T-cell (primary cell): Measurements from ENCODE around the gene SLC7A5. TPM values are rescaled to one million over a fixed set of nuclear protein-coding genes. Genes with fewer than 3 reads are reported as not detected.
A peak's percentile ranks its signal among the peaks of the same experiment; 100 is the strongest.
"Not testable (repeated sequence)": the region's sequence is repeated elsewhere in the genome, so short reads cannot be mapped to it uniquely, and the experiment has no call there.

Experiments used
- ATAC-seq, 4 experiments: fragments of 200-7000 bp in 3 of 4; fragments of 150-1000 bp in 1 of 4; cut with Tn5 transposase; replicated peaks in 1 of 4; 1 replicate in 3 of 4; 2 replicates in 1 of 4; pipeline ENCODE4 v1.10.0; 2021; ENCODE audit warnings: moderate library complexity in 3 of 4, mild to moderate bottlenecking in 2 of 4, moderate number of reproducible peaks in 1 of 4
- CTCF ChIA-PET, 2 donors: fragments of 300-600 bp; sonication (Branson Sonifier 250); formaldehyde crosslinking; loops; one replicate each; lab custom pipeline; 2022; ENCODE audit warnings: antibody characterized with exemption in 2 of 2; lab: Charles Lee
- POLR2A ChIA-PET, 2 donors: fragments of 300-600 bp; sonication (Branson Sonifier 250); formaldehyde crosslinking; loops; one replicate each; lab custom pipeline; 2022; ENCODE audit warnings: antibody characterized with exemption in 2 of 2; lab: Charles Lee
- DNase-seq, 35 experiments: peaks; one replicate each; pipeline versions ENCODE4 v3.0.0 to v3.0.0-alpha.2; 2013 to 2023
- H3K27ac ChIP-seq: one replicate; pipeline ENCODE4 v1.5.1; 2013; ENCODE audit warnings: low read length
- H3K27me3 ChIP-seq, 2 experiments: replicated peaks in 1 of 2; 1 replicate in 1 of 2; 2 replicates in 1 of 2; pipeline versions ENCODE4 v1.6.1 to v1.7.0; 2013; ENCODE audit warnings: low read length in 1 of 2, mixed read lengths in 1 of 2; ENCODE audit not compliant: control insufficient read depth in 2 of 2, insufficient read depth in 2 of 2; ENCODE audit errors: extremely low read depth in 1 of 2
- H3K36me3 ChIP-seq, 2 donors: 1 replicate in 1 of 2; 2 replicates in 1 of 2; pipeline versions ENCODE4 v1.6.1 to v1.7.0; 2013; ENCODE audit warnings: low read length in 1 of 2; ENCODE audit not compliant: control insufficient read depth in 2 of 2, insufficient read depth in 1 of 2; ENCODE audit errors: extremely low read depth in 1 of 2
- H3K4me1 ChIP-seq, 2 experiments: 1 replicate in 1 of 2; 2 replicates in 1 of 2; pipeline versions ENCODE4 v1.6.1 to v1.7.0; 2013; ENCODE audit warnings: low read length in 2 of 2, mixed read lengths in 1 of 2; ENCODE audit not compliant: insufficient read depth in 2 of 2, control insufficient read depth in 1 of 2; ENCODE audit errors: extremely low read depth in 1 of 2
- H3K4me3 ChIP-seq, 2 donors: 1 replicate in 1 of 2; 2 replicates in 1 of 2; pipeline versions ENCODE4 v1.5.1 to v1.7.0; 2013; ENCODE audit warnings: mild to moderate bottlenecking in 2 of 2, low read length in 1 of 2, moderate library complexity in 1 of 2; ENCODE audit not compliant: control insufficient read depth in 1 of 2; ENCODE audit errors: extremely low read depth in 1 of 2
- H3K9me3 ChIP-seq: 2 replicates; pipeline ENCODE4 v1.7.0; 2013
- H3K27ac Mint-ChIP-seq, 2 donors: one replicate each; pipeline ENCODE4 v1.8.0; 2020 to 2021; ENCODE audit warnings: mild to moderate bottlenecking in 2 of 2, mixed read lengths in 2 of 2
- H3K27me3 Mint-ChIP-seq, 2 donors: one replicate each; pipeline ENCODE4 v1.8.0; 2021 to 2022; ENCODE audit warnings: mixed read lengths in 2 of 2
- H3K36me3 Mint-ChIP-seq: one replicate; pipeline ENCODE4 v1.8.0; 2021; ENCODE audit warnings: mixed read lengths
- H3K4me1 Mint-ChIP-seq, 3 donors: one replicate each; pipeline ENCODE4 v1.8.0; 2020 to 2022; ENCODE audit warnings: mixed read lengths in 3 of 3, mild to moderate bottlenecking in 1 of 3
- H3K4me3 Mint-ChIP-seq, 3 donors: one replicate each; pipeline ENCODE4 v1.8.0; 2020 to 2022; ENCODE audit warnings: mild to moderate bottlenecking in 3 of 3, mixed read lengths in 3 of 3, moderate library complexity in 3 of 3
- H3K9me3 Mint-ChIP-seq, 3 donors: one replicate each; pipeline ENCODE4 v1.8.0; 2020 to 2022; ENCODE audit warnings: mixed read lengths in 3 of 3
- WGBS: methylation state at CpG from one replicate; pipeline ENCODE4 v1.1.5; 2013; ENCODE audit warnings: missing lambda C conversion rate; ENCODE audit not compliant: insufficient coverage; 5-methylcytosine and 5-hydroxymethylcytosine counted together
- total RNA-seq, 35 experiments: library from RNA in 6 of 35; stranded (reverse) in 6 of 35; fragments of 120-200 nt in 1 of 35; gene quantifications; one replicate each; pipeline versions ENCODE4 v1.2.1 to v1.2.4 and lab custom pipeline; 2013 to 2026

SLC7A5 gene
- total RNA-seq, 5 donors from 2014 or later (not counting 1 experiment from before 2014, with no cell fraction given): 37.9 to 81.6 (median 40.0) TPM

GRCh38 chr16:87864331-87864989 is 4.8 kb downstream of the SLC7A5 start:
- H3K27ac Mint-ChIP-seq: peak overlapping the region; percentile 66 to 77
- WGBS: 84% methylated on average over 7 of the region's 15 CpGs
- no peak overlapping the region for H3K4me3 Mint-ChIP-seq
- Histone ChIP-seq H3K36me3 (no peaks in the 10 kb centered on the region), H3K27me3 (no peaks in the 10 kb centered on the region), H3K4me1 (peaks cover 3 to 63% of the 10 kb centered on the region in 2 experiments), H3K9me3 (no peaks in the 10 kb centered on the region), H3K4me3 (no peak overlapping the region), H3K27ac (no peak overlapping the region)
- ChIA-PET POLR2A (no interaction called here), CTCF (interaction anchor here in 1 of 2 donors (4.8 kb wide), 1 partner anchor 15 kb away, joined by 24 read pairs; no protein-coding TSS in a partner anchor)
- no peaks in the 10 kb centered on the region for H3K9me3 Mint-ChIP-seq
- no peak for DNase-seq
- peaks cover 13% of the 10 kb centered on the region for H3K36me3 Mint-ChIP-seq
- ATAC-seq: no peak
- peaks cover 46 to 64% (median 51%) of the 10 kb centered on the region in 3 donors for H3K4me1 Mint-ChIP-seq
- H3K27me3 Mint-ChIP-seq: no peaks in the 10 kb centered on the region

- H3K27me3 ChIP-seq, CTCF ChIA-PET, DNase-seq: not testable (repeated sequence)
Measured at GRCh38 chr16:87863327-87863635, 6.0 kb downstream of the SLC7A5 start.

GRCh38 chr16:87862597-87863326 is 6.5 kb downstream of the SLC7A5 start:
- peaks cover 40 to 67% (median 41%) of the 10 kb centered on the region in 3 donors for H3K4me1 Mint-ChIP-seq
- WGBS: 90% methylated on average over 14 of the region's 26 CpGs
- H3K9me3 Mint-ChIP-seq, CTCF ChIA-PET, H3K36me3 ChIP-seq, H3K27me3 ChIP-seq, H3K9me3 ChIP-seq, ATAC-seq, DNase-seq, H3K4me3 Mint-ChIP-seq, H3K36me3 Mint-ChIP-seq, H3K27me3 Mint-ChIP-seq, H3K4me3 ChIP-seq, POLR2A ChIA-PET, H3K27ac Mint-ChIP-seq, H3K27ac ChIP-seq: not testable (repeated sequence)
- peaks cover 2 to 52% of the 10 kb centered on the region in 2 experiments for H3K4me1 ChIP-seq

More at GRCh38 chr16:87863327-87863635, 6.0 kb downstream of the SLC7A5 start:
- H3K9me3 ChIP-seq, H3K27ac Mint-ChIP-seq, H3K4me3 Mint-ChIP-seq, H3K36me3 ChIP-seq, H3K27me3 Mint-ChIP-seq, ATAC-seq, H3K27ac ChIP-seq, H3K4me3 ChIP-seq, POLR2A ChIA-PET, H3K9me3 Mint-ChIP-seq: not testable (repeated sequence)
- 96% methylated on average over 9 of the region's 9 CpGs for WGBS
- peaks cover 3 to 57% of the 10 kb centered on the region in 2 experiments for H3K4me1 ChIP-seq
- Mint-ChIP-seq H3K4me1 (peaks cover 42 to 65% (median 47%) of the 10 kb centered on the region in 3 donors), H3K36me3 (peaks cover 11% of the 10 kb centered on the region)

- peaks cover 35 to 66% (median 42%) of the 10 kb centered on the region in 3 donors for H3K4me1 Mint-ChIP-seq
- ATAC-seq, H3K4me3 Mint-ChIP-seq, H3K27ac ChIP-seq, H3K9me3 Mint-ChIP-seq, H3K9me3 ChIP-seq, H3K27me3 Mint-ChIP-seq, H3K27me3 ChIP-seq, CTCF ChIA-PET, H3K4me3 ChIP-seq, DNase-seq, H3K27ac Mint-ChIP-seq, H3K36me3 ChIP-seq: not testable (repeated sequence)
- H3K36me3 Mint-ChIP-seq: peaks cover 12% of the 10 kb centered on the region
- H3K4me1 ChIP-seq: peaks cover 0 to 51% of the 10 kb centered on the region in 2 experiments
- POLR2A ChIA-PET: interaction anchor here in 1 of 2 donors (0.6 kb wide), 2 partner anchors 56 to 75 kb away, joined by 3 to 8 read pairs; no protein-coding TSS in a partner anchor
- 95% methylated on average over 15 of the region's 18 CpGs for WGBS
Measured at GRCh38 chr16:87861300-87862099, 7.8 kb downstream of the SLC7A5 start.

- H3K4me1 Mint-ChIP-seq: peaks cover 31 to 64% (median 38%) of the 10 kb centered on the region in 3 donors
- Histone ChIP-seq H3K4me1 (peaks cover 0 to 53% of the 10 kb centered on the region in 2 experiments), H3K36me3 (no peaks in the 10 kb centered on the region), H3K4me3 (no peak overlapping the region), H3K27ac (no peak overlapping the region), H3K9me3 (no peaks in the 10 kb centered on the region), H3K27me3 (no peaks in the 10 kb centered on the region)
- H3K9me3 Mint-ChIP-seq: no peaks in the 10 kb centered on the region
- H3K27ac Mint-ChIP-seq: peak overlapping the region; percentile 73 to 83
- ATAC-seq: no peak
- no peaks in the 10 kb centered on the region for H3K27me3 Mint-ChIP-seq
- ChIA-PET CTCF (no interaction called here), POLR2A (no interaction called here)
- 76% methylated on average over 21 of the region's 26 CpGs for WGBS
- H3K36me3 Mint-ChIP-seq: peaks cover 12% of the 10 kb centered on the region
- peak overlapping the region in 1 of 3 donors; percentile 53 for H3K4me3 Mint-ChIP-seq
- no peak for DNase-seq
Measured at GRCh38 chr16:87860553-87861299, 8.6 kb downstream of the SLC7A5 start.
